Uterine smooth muscle cell (primary cell): Measurements from ENCODE around the gene C12orf42. TPM values are rescaled to one million over a fixed set of nuclear protein-coding genes. Genes with fewer than 3 reads are reported as not detected.

ENCODE experiments used
- total RNA-seq: library from RNA; depleted of rRNA; stranded (reverse); fragments of >200 nt; gene quantifications from 2 replicates; pipeline ENCODE4 v1.2.3, GENCODE V29; 2014

Gene C12orf42
- total RNA-seq, result not detected in 2 replicates

DNA sequence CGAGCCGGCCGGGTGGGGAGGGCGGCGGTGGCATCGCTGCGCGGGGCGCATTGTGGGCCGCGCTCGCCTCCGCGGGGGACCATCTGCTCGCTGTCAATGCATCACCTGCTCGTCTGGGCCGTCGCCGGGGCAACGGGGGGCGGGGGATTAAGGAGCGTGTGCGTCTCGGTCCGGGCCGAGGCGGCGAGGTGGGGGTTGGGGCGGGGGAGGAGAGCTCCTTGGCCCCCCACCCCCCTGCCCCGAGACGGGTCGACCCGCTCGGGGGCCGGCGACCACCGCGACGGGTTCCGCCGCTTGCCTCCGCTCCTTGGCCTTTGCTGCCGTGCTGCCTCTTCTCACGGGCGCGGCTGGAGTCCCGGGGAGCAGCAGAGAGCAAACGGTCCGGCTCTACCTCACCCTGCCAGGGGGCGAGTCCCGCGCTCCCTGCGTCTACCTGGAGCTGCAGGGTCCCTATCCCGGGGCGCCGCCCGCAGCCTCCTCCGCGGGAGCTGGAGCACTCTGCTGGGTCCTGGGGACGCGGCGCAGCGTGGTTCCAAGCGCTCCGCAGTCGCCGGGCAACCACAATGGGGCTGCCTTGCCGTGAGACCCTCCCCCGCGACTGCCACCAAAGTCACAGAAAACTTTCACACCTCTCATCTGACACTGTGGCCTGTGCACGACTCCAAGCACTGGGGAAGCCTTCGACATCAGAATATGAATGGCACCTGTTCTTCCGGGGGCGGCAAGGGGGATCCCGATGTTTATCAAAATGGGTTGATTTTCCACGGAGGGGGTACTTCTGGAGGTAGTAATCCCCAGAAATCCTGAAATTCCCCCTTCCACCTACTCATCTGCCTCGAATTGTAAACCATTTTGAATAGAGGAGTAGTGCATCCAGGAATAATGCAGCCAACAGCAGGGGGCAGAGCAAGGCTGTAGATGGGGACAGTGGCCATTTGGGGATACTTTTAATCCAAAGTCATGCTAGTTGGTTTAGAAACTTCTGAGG, at the start of gene C12orf42:
Gene C12orf42, minus strand, starts transcription at position 500 of the 988 bp plus-strand sequence. CDS start 17,542 bp downstream, outside the sequence.

Other genes with a start within 250 kb of the C12orf42 start
- not detected in 2 replicates for gene STAB2, start 91.3 kb upstream of the C12orf42 start, total RNA-seq